ENCODE data around the gene CXorf65. TPM values are rescaled to one million over a fixed set of nuclear protein-coding genes. Genes with fewer than 3 reads are reported as not detected.
A peak's percentile ranks its signal among the peaks of the same experiment; 100 is the strongest.

Gene CXorf65
- total RNA-seq, 4 donors from 2014 or later: not detected

GRCh38 chrX:71081330-71082123 is 25.0 kb downstream of the CXorf65 start:
- H3K9me3 ChIP-seq: no peaks in the 10 kb centered on the region
- H3K27me3 ChIP-seq: no peaks in the 10 kb centered on the region
- in situ Hi-C loops (cut with MboI; ENCODE audit: low pct_ligation_motif_present in 1 of 4, low pct_unique_long_range_greater_than_20kb in 1 of 4, low sequenced_read_pairs in 3 of 4) (loop anchor here in 1 of 4 donors (25.0 kb wide), 1 partner anchor 106 kb away; no protein-coding TSS in a partner anchor), intact Hi-C loops (cut with DNase I; ENCODE audit: low total_unique reads) (no loop called here)
- H3K4me3 ChIP-seq: no peak overlapping the region
- TF ChIP-seq CTCF (IDR thresholded peaks at IDR 0.05) (no peak), EP300 (IDR thresholded peaks at IDR 0.05; ENCODE audit: low read depth) (no peak), POLR2A (IDR thresholded peaks at IDR 0.05) (no peak), POLR2AphosphoS5 (IDR thresholded peaks at IDR 0.05) (no peak)
- H3K36me3 ChIP-seq: no peaks in the 10 kb centered on the region
- no peak overlapping the region for H3K27ac ChIP-seq
- DNase-seq: no peak
- H3K4me1 ChIP-seq: no peaks in the 10 kb centered on the region
- 47% methylated on average over 3 of the region's 3 CpGs; no CpG with 5 or more reads in 1 of the 2 donors for WGBS, 2 donors (ENCODE audit: low coverage in 1 of 2)

DNA sequence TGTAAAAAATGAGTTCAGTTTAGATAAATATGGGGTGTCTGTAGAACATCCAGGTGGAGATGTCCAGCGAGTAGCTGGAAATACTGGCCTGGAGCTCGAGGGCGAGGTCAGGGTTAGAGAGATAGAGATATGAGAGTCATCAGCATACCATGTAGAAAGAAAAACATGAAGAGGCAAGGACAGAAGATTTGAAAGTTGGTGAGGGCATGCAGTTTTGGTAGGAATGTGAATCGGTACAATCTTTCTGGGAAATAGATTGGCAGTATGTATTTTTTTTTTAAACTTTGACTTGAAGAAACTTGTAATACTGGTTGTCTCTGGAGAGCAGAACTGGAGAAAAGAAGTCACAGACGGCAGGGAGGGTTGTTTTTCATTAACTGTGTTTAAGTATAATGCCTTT is 36.0 kb downstream of the CXorf65 start:
- Histone ChIP-seq H3K9me3 (no peaks in the 10 kb centered on the region), H3K27me3 (no peaks in the 10 kb centered on the region), H3K36me3 (no peaks in the 10 kb centered on the region), H3K4me3 (no peak overlapping the region), H3K4me1 (peaks cover 0 to 12% (median 0%) of the 10 kb centered on the region in 4 donors), H3K27ac (no peak overlapping the region)
- TF ChIP-seq EP300 (IDR thresholded peaks at IDR 0.05; ENCODE audit: low read depth) (no peak), CTCF (IDR thresholded peaks at IDR 0.05) (no peak), POLR2AphosphoS5 (IDR thresholded peaks at IDR 0.05) (no peak), POLR2A (IDR thresholded peaks at IDR 0.05) (no peak)
- in situ Hi-C loops (cut with MboI; ENCODE audit: low pct_ligation_motif_present in 1 of 4, low pct_unique_long_range_greater_than_20kb in 1 of 4, low sequenced_read_pairs in 3 of 4): no loop called here
- no peak for DNase-seq
- intact Hi-C loops (cut with DNase I; ENCODE audit: low total_unique reads): no loop called here
- 66 to 75% methylated on average over 2 to 5 of the region's 5 CpGs for WGBS, 2 donors (ENCODE audit: low coverage in 1 of 2)

GRCh38 chrX:71068044-71068918 is 38.3 kb downstream of the CXorf65 start, which contains the start of gene SNX12:
Gene SNX12, minus strand, starts transcription at chrX:71068334. Its CDS starts 28 bp downstream, at chrX:71068306.
- Histone ChIP-seq H3K4me3 (peak within 1 kb of the TSS; percentile 38 to 71 (median 58)), H3K9me3 (no peaks in the 10 kb centered on the region), H3K4me1 (peaks cover 0 to 12% (median 0%) of the 10 kb centered on the region in 4 donors), H3K36me3 (no peaks in the 10 kb centered on the region), H3K27ac (peak within 1 kb of the TSS; percentile 84 to 89 (median 88)), H3K27me3 (no peaks in the 10 kb centered on the region)
- in situ Hi-C loops (cut with MboI; ENCODE audit: low pct_ligation_motif_present in 1 of 4, low pct_unique_long_range_greater_than_20kb in 1 of 4, low sequenced_read_pairs in 3 of 4): no loop called here
- TF ChIP-seq EP300 (IDR thresholded peaks at IDR 0.05; ENCODE audit: low read depth) (no peak), CTCF (IDR thresholded peaks at IDR 0.05) (peak in 2 of 5 experiments; percentile 54 to 79), POLR2AphosphoS5 (IDR thresholded peaks at IDR 0.05) (peak in 2 of 3 donors; percentile 54 to 68), POLR2A (IDR thresholded peaks at IDR 0.05) (peak; percentile 59)
- intact Hi-C loops (cut with DNase I; ENCODE audit: low total_unique reads): no loop called here
- 47% methylated on average over 53 of the region's 73 CpGs; no CpG with 5 or more reads in 1 of the 2 donors for WGBS, 2 donors (ENCODE audit: low coverage in 1 of 2)
- DNase-seq: peak; percentile 91

DNA sequence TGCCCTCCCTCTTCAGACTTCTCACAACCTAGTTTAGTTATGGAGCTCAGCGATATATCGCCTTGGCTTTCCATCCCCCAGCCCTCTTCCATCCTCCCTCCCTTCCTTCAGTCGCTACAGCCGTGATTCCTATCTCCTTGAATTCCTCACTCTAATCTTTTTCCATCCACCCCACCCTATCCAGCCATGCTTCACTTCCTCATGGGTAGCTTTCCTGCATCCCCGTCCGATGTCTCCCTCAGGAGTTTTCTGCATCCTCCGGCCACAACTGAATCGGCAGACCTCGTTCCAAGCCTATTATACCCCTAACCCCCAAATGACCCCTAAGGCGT is 38.9 kb downstream of the CXorf65 start:
- intact Hi-C loops (cut with DNase I; ENCODE audit: low total_unique reads) (no loop called here), in situ Hi-C loops (cut with MboI; ENCODE audit: low pct_ligation_motif_present in 1 of 4, low pct_unique_long_range_greater_than_20kb in 1 of 4, low sequenced_read_pairs in 3 of 4) (no loop called here)
- Histone ChIP-seq H3K27ac (peak overlapping the region; percentile 84 to 89 (median 88)), H3K4me3 (peak overlapping the region; percentile 38 to 71 (median 58)), H3K27me3 (no peaks in the 10 kb centered on the region), H3K4me1 (peaks cover 0 to 12% (median 0%) of the 10 kb centered on the region in 4 donors), H3K36me3 (no peaks in the 10 kb centered on the region), H3K9me3 (no peaks in the 10 kb centered on the region)
- WGBS, 2 donors (ENCODE audit: low coverage in 1 of 2): 0 to 31% methylated on average over 3 to 9 of the region's 10 CpGs
- DNase-seq: no peak
- no peak for TF ChIP-seq POLR2AphosphoS5 (IDR thresholded peaks at IDR 0.05)
- TF ChIP-seq POLR2A (IDR thresholded peaks at IDR 0.05): no peak
- no peak for TF ChIP-seq EP300 (IDR thresholded peaks at IDR 0.05; ENCODE audit: low read depth)
- no peak for TF ChIP-seq CTCF (IDR thresholded peaks at IDR 0.05)
